Stimulated activated CD8-positive, alpha-beta memory T cell treated with anti-CD3 and anti-CD28 coated beads, Interleukin-7, amount 100 ng/mL, for 1 hour (primary cell): ENCODE measurements around the gene BMAL1.

Experiments used
- DNase-seq, 2 donors: peaks; one replicate each; pipeline ENCODE4 v3.0.0-alpha.2; 2020; ENCODE audit warnings: low read depth in 2 of 2

BMAL1 gene

DNA sequence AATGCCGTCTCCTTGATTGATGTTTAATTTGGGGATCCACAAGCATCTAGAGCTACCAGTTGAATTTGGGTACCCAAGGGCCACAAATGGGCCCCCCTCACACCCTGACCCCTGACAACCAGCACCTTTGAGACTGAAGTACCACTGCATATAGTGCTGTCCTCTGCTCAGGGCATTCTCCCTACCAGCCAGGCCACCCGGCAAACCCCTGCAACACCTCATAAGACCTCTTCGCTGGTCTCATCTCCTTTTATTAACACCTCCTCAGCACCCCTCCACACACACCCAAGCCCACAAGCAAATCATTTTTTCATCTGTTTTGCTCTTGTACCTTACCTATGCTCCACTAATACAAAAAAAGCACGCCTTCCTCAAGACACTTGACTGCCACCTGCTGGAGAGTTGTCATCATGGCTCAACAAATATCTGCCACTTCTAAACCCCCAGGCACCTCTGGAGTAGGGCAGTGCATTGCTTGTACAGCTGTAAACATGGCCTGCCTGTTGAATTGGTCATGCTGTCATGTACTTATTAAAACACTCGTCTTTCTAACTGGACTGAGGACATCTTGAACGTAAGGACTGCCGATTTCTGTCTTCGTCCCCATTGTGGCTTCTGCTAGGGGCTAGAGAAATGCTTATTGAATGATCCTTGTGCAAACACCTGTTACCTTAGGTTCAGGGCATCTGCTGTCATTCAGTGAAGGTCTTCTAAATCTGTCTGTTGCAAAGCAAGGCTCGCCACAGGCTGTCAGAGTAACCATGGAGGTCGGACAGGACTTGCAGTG is 66.5 kb downstream of the BMAL1 start:
- peak; percentile 32 to 53 for DNase-seq

DNA sequence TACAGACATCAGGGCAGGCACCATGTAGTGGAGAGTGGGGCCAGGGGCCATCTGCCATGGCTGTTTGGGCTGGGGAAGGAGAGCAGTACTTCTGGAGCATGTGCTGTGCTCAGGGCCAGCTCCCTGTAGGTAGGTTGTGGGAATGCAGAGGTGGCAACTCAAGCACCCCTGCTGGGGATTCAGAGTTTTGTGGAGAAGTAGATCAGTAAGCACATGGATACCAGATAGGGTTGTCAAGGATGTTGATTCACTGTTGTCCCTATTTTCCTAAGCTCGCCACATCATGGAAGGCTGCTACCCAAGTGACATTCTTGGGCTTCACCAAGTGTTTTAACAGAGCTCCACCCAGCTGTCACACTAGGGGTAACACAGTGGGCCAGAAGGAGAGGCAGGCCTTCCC is 67.2 kb downstream of the BMAL1 start:
- no peak for DNase-seq

- DNase-seq = no peak
Measured at GRCh38 chr11:13346470-13346869, 68.9 kb downstream of the BMAL1 start.

GRCh38 chr11:13347901-13348300 is 70.3 kb downstream of the BMAL1 start:
- DNase-seq = no peak

GRCh38 chr11:13348305-13348704 is 70.7 kb downstream of the BMAL1 start:
- DNase-seq = no peak

DNA sequence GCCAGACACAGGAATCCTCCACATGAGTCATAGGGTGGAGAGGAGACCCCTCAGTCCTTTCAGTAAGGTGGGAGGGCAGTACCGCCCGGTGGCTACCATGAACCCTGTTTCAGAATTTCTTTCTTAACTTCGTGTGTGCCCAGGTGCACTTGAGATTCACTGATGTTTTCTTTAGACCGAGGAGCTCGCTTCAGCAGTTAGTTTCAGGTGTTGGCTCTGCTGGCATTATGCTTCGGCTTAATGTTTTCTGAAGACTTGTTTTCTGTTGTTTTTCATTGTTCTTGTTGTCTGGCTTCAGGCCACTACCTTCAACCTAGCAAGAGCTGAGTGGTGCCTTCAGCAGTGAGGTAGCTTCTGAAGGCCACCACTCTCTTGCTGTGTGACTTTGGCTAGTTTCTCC is 71.5 kb downstream of the BMAL1 start:
- no peak for DNase-seq

DNA sequence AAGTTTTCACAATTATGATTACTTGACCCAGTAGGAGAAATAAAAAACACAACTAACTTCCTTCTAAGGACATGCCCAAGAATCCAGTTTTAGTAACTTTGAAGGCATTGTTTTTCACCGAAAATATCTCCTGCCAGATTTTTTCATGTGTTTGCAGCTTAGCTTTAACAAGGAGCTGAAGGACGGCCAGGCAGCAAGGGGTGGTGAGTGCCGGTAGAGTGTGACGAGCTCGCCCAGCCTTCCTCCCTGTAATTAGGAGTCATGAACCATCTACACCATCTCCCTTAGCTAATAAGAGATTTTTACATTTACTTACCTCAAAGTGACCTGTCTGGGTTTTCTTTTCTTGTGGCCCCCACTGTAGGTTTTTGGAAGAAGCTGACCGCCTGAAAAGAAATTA is 72.0 kb downstream of the BMAL1 start:
- no peak for DNase-seq

DNA sequence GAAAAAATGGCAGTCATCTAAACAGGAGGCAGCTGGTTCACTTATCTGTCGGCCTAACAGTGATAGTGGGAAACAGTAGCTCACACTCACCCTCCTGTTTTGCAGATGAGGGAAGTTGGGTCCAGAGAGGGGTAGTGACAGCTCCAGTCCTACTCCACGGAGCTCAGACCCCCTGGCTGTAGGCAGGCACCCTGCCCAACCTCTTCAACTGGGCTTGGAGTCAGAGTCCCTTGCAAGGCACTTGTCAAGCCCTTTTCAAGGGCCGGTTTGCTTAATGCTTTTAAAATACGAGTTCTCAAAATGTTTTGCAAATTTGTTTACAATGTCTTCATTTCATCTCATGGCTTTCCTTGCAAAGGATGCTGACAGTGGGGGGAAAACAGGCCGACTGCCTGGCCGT is 75.1 kb downstream of the BMAL1 start:
- DNase-seq = no peak

DNA sequence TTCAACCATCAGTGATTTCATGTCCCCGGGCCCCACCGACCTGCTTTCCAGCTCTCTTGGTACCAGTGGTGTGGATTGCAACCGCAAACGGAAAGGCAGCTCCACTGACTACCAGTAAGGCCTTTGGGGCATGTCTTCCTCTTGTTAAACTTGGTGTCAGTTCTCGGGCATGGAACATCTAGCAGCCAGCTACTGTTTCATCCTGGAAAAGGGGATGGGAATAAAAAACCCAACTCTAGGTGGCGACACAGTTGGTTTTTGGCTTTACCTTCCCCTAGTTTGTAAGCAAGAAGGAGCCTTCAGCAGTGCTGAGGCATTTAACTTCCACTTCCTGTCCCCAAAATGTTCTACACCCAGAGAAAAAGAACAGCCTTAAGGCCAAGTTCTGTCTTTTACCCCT is 76.7 kb downstream of the BMAL1 start:
- DNase-seq = no peak

DNA sequence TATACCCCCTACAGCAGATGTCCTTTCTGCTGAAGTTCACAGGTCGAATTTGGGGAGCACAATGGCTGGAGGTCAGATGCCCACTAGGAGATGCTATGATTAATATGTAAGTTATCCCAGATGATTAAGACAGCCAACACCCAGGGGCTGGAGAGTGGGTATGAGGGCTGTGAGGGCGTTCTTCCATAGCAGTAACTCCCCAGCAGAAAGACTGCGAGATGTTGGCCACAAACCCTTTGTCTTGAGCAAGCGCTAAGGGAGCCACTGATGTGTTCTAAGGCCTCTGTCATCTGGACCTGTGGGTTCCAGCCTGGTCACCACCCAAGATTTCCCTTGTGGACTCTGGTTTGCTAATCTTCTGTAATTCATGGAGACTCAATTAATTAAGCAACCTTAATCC is 77.6 kb downstream of the BMAL1 start:
- DNase-seq = no peak

DNA sequence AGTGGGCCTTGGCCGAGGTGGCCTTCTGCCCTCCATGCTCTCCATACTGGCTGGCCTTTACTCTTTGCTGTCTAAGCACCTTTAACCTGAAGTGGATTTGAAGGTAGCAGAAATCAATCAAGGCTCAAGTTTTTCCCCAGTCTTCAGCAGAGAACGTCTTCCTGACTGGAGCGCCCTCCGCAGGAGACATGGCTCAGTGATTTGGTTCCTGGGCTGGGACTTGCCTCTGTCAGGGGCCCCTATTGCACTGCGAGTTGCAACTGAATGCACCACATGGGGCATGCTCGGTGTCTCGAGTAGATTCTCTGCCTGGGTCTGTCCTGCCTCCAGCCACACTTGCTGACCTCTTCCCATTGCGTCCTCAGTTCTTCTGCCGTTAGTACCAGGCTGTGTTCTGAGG is 79.6 kb downstream of the BMAL1 start:
- no peak for DNase-seq

GRCh38 chr11:13358596-13359270 is 81.1 kb downstream of the BMAL1 start:
- no peak for DNase-seq

- no peak for DNase-seq
Measured at GRCh38 chr11:13362596-13363109, 85.1 kb downstream of the BMAL1 start.

- DNase-seq = no peak
Measured at GRCh38 chr11:13364388-13364787, 86.8 kb downstream of the BMAL1 start.

DNA sequence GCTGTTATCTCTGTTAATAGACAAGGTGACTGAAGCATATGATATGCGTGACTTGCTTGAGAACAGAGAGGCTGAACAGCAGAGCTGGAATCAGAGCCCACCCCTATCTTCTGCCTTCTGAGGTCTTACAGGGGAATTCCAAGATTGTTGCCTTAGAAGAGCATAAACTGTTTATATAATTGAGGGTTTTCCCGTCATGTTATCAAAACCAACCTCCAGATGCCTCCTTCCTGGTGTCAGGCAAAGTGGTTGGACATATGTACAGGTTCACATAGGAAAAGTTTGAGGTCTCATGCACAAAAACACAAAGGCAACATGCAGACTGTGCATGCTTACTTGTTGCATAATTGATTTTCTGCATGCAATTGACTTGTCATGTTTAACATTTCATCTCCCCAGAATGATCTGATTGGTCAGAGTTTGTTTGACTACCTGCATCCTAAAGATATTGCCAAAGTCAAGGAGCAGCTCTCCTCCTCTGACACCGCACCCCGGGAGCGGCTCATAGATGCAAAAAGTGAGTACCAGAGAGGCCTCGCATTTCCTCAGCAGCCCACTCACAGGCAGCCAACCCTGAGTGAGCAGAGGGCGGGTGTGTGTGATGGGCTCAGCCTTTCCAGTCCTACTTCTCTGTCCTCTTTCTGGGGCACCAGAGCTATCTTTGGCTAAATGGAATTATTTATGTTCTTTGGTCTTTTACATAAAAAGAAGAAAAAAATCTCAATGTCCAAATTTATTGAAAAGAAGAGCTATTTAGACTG is 88.9 kb downstream of the BMAL1 start:
- no peak for DNase-seq

- DNase-seq = no peak
Measured at GRCh38 chr11:13367115-13367514, 89.5 kb downstream of the BMAL1 start.

DNA sequence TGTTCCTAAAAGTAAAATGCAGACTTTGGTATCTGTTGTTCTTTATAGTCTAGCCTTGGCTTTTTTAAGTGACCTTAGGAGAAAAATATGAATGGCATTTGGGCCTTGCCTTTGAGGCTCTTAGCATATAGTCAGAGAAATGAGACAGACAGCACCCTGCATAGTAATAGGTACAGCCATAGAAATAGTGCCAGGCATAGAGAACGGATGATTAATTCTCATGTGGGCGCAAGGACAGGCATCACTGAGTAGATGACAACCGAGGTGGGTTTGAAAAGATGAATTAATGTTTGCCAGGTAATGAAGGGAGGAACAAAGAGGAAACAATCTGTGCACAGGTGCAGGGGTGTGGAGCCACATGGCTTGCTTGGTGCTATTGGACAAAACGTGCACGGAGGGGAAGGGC is 90.5 kb downstream of the BMAL1 start:
- DNase-seq = no peak

GRCh38 chr11:13373216-13373615 is 95.6 kb downstream of the BMAL1 start:
- no peak for DNase-seq

DNA sequence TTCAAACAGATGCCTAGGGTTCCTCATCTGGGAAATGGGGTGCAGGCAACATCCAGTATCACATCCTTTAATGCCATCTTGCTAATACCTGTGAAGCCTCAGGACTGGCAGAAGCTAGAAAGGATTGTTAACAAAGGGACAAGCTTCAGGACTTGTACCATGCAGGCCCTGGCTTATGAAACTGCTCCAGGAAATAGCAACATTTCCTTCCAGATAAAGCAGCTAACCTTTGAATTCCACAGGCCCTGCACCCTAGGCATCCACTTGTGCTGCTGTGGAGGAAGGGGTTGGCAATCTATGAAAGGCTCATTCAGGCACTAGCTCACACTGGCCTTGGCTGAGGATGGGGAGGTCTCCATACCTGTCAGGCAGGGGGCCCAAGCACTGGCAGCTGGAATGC is 98.2 kb downstream of the BMAL1 start:
- DNase-seq = no peak

GRCh38 chr11:13376402-13376801 is 98.8 kb downstream of the BMAL1 start:
- DNase-seq = no peak

- no peak for DNase-seq
Measured at GRCh38 chr11:13376838-13377237, 99.2 kb downstream of the BMAL1 start.

- DNase-seq = no peak
Measured at GRCh38 chr11:13378316-13378715, 100.7 kb downstream of the BMAL1 start.

- DNase-seq = no peak
Measured at GRCh38 chr11:13380731-13381130, 103.1 kb downstream of the BMAL1 start.
